ENCODE data around the gene DNAH6.

DNA sequence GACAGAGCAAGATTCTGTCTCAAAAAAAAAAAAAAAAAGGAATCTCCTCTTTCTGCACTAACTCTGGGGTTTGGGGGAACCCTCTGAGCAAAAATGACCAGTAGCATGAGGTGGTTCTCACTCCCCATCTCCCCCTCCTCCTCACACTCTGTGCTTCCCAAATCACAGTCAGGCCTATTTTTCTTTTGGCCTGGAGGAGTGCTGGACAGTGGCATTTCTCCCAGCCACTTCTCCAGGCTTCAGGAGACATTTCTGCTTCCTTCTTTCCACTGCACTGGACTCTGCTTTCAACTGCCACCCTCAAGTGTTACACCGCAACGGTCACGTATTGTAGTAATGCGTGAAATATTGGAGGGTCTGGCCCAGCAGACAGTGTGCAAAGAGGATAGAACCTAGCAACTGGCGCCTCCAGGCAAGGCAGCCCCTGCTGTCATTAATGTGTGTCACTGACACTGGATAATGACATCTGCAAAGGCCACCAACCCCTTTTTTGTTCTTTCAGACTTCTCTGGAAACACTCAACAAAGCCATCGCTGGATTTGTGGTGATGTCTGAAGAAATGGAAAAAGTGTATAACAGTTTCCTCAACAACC lies 295.6 kb downstream of the DNAH6 start:
- TF ChIP-seq EZH2 (IDR thresholded peaks at IDR 0.05; ENCODE audit: borderline replicate concordance, low read depth, low read length, poor library complexity, severe bottlenecking) (no peak), CTCF (conservative IDR thresholded peaks at IDR 0.05; ENCODE audit: low read depth, low read length) (no peak)
